HG03442 (cell line): ENCODE measurements around the gene PCCB.
"Not testable (repeated sequence)": the region's sequence is repeated elsewhere in the genome, so short reads cannot be mapped to it uniquely, and the experiment has no call there.

Experiments
- ATAC-seq: cut with Tn5 transposase; IDR thresholded peaks from one replicate; pipeline ENCODE4 v1.9.1; 2021; ENCODE audit warnings: mild to moderate bottlenecking, moderate library complexity; ENCODE audit not compliant: unreplicated experiment

The PCCB gene

DNA sequence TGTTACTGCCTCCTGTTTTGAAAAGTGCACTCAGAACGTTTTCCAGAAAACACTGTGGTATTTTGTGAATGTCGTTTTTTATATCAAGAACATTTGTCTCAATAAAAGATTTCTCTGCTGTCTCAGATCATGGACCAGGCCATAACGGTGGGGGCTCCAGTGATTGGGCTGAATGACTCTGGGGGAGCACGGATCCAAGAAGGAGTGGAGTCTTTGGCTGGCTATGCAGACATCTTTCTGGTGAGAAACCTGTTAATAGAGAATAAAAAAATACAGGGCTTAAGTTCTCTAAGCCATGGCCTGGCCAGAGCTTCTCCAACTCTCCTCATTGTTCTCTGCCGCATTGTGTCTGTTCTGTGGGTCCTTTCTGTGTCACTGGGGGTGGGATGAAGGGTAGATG is 11.7 kb downstream of the PCCB start:
- no peak for ATAC-seq

DNA sequence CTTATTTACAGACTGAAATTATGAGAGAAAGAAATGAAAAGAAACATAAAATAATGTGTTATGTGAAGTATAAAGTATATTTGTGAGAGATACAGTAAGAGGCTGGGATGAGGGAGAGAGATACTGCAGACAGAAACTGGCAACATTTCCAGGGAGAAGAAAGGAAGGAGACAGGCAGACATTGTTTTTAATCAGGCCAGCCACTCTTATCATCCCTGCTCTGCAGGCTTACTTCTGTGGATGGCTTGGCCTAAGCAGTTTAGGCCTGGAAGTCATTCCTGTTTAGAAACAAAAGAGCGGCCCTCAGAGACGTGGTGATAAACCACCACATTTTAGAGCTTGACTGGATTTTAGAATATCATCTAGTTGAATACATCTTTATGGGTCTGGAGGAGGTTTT is 12.4 kb downstream of the PCCB start:
- ATAC-seq: no peak

DNA sequence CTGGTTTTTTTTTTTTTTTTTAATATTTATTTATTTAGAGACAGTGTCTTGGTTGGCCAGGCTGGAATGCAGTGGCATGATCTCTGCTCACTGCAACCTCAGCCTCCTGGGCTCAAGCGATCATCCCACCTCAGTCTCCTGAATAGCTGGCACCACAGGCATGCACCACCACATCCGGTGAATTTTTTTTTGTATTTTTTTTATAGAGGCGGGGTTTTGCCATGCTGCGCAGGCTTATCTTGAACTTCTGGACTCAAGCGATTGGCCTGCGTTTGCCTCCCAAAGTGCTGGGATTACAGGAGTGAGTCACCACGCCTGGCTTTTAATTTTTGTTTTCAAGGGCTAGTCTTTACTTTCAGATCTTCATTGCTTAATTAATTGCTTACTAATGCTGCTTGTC is 13.1 kb downstream of the PCCB start:
- ATAC-seq: no peak

DNA sequence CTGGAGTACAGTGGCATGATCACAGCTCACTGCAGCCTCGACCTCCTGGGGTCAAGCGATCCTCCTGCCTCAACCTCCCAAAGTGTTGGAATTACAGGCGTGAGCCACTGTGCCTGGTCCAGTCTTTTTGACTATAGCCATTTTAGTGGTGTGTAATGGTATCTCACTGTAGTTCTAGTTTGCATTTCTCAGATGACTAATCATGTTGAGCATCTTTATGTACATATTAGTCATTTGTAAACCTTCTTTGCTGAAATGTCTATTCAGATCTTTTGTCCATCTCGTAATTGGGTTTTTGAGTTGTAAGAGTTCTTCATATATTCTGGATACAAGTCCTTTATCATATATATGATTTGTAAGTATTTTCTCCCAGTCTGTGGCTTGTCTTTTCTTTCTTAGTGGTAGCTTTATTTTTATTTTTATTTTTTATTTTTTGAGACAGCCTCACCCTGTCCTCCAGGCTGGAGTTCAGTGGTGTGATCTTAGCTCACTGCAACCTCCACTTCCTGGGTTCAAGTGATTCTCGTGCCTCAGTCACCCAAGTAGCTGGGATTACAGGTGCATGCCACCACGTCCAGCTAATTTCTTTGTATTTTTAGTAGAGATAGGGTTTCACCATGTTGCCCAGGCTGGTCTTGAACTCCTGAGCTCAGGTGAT is 16.5 kb downstream of the PCCB start:
- ATAC-seq: peak; percentile 79

DNA sequence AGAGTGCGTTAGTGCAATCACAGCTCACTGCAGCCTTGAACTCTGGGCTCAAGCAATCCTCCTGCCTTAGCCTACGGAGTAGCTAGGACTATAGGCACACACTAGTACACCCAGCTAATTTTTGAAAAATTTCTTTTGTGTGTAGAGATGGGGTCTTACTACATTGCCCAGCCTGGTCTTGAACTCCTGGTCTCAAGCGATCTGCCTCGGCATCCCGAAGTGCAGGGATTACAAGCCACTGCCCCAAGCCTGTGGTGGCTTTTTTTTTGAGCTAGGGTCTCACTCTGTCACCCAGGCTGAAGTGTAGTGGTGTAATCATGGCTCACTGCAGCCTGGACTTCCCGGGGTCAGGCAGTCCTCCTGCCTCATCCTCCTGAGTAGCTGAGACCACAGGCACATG is 17.1 kb downstream of the PCCB start:
- no peak for ATAC-seq

DNA sequence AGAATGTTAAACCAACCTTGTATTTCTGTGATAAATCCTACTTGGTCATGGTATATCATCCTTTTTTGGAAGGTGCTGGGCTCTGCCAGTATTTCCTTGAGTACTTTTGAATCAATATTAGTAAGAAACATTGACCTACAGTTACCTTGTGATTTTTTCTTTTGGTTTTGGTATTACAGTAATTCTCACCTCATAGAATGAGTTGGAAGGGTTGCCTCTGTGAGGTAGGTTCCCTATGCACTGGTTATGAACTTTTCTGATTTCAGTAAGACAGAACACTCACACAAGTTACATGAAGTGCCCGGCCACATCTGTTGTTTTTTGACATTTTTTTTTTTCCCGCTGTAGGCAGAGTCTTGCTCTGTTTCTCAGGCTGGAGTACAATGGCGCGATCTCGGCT is 20.0 kb downstream of the PCCB start:
- peak; percentile 81 for ATAC-seq

DNA sequence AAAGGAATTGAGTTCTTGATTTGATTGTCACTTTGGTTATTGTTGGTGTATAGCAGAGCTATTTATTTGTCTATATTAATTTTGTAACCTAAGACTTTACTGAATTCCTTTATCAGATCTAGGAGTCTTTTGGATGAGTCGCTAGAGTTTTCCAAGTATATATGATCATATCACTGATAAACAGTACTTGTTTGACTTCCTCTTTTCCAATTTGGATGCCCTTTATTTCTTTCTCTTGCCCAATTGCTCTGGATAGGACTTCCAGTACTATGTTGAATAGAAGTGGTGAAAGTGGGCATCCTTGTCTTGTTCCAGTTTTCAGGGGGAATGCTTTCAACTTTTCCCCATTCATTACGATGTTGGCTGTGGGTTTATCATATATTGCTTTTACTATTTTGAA is 21.5 kb downstream of the PCCB start:
- not testable (repeated sequence) for ATAC-seq

DNA sequence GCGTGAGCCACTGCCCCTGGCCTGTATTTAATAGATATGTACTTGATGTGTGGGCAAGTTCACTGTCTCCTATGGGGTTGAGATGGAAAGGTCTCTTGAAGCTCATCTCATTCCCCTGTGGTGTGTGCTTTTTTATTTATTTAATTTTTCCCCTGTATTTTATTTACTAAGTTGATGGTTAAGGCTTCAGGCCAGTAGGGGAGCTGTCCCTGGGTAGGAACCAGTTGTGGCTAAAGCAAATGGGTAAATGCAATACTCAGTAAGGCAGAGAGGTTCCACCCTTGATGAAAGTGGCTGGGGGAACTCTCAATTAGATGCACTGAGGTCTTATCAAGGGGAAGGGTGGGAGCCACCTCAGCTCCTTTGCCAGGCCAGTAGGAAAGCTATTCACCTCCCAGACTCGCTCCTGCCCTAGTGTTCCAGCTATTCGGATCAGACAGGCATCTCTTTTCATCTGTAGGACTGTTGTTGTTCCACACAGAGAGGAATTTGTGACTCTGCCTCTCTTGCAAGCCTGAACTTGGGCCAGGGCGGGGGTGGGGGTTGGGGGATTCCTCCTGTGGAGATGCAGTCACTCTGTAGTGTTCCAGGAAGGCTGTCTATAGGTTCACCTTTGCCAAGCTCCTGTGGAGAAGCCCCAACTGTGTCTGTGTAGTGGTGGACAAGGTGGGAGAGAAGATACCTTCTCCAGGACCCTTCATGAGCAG is 26.1 kb downstream of the PCCB start:
- ATAC-seq: no peak

DNA sequence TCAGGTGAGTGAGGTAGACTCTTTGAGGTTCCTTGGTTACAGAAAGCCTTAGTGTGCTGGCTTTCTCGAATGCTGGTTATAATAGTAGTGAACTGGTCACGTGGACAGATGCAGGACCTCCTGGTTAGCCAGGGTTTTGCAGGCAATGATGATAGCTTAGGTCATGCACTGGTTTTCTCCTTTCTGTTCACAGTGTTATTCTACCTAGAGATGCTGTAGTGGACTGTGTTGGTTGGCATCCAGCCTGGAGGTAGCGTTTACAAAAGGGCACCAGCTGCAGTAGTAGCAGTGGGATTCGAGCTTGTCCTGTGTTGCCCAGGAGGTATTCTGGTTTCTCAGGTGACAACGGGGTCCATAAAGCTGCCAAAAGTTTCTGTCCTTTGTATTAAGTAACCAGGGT is 27.0 kb downstream of the PCCB start:
- ATAC-seq: no peak

DNA sequence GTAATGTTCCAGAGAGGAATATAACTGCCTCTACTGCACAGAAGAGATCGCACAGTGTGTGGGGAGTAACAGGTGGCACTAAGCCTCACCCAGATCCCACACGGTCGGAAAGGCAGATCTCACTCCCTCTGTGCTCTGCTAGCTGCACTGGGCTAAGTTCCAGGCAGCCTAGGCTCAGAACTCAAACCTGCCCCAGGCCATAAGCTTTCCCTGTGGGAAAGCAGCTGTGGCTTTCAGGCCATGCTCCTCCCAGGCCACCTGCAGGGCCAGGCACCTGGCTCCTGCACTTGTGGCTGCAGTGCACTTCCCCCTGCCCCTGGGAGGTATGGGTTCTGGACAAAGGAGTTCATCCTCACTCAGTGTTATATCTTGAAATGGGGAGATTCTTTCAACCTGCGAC is 27.5 kb downstream of the PCCB start:
- no peak for ATAC-seq

DNA sequence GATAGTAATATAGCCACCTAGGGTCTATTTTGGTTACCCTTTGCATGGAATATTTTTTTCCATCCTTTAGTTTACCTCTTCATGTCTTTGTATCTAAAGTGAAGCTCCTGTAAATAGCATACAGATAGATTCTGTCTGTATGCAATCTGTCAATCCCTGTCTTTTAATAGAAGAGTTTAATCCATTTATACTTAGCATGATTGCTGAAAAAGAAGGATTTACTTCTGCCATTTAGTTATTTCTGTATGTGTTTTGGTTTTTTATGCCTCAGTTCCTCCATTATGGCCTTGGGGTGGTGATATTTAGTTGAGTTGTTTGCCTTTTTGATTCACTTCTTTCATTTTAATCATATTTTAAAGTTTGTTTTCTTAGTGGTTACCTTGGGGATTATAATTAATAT is 29.0 kb downstream of the PCCB start:
- ATAC-seq: no peak

DNA sequence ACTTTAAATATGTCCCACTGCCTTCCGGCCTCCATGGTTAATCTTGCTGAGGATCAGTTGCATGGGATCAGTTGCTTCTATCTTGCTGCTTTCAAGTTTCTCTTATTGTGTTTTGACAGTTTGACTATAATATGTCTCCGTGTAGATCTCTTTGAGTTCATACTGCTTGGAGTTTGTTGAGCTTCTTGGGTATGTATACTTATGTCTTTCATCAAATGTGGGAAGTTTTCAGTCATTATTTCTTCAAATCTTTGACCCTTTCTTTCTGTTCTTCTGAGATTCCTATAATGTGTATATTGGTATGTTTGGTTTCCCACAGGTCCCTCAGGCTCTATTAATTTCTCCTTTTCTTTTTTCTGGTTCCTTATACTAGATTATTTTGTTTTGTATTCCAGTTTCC is 30.8 kb downstream of the PCCB start:
- ATAC-seq: no peak

DNA sequence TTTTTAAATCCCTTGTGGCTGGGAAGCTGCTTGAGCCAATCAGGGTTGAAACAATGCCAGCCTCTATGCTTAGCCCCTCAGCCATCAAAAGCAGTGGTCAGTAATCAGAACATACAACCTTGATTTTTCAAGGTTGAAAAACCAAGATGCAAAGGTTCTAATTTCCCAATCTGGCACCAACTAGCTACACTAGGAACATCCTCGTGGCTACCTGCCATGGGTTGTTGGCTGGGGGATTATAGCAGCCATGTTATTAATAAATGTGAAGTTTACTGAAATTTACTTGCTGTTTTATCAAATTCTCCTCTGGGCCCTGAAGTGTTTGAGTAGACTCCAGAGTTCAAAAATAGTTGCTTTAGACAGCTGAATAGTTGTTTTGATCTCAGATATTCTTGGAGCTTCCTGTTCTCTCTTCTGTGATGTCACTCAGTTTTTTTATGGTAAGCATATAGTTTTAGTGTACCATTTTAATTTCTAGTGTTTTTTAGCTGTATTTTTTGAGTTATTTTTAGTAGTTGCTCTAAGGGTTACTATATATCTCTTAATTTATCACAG is 31.9 kb downstream of the PCCB start:
- no peak for ATAC-seq

DNA sequence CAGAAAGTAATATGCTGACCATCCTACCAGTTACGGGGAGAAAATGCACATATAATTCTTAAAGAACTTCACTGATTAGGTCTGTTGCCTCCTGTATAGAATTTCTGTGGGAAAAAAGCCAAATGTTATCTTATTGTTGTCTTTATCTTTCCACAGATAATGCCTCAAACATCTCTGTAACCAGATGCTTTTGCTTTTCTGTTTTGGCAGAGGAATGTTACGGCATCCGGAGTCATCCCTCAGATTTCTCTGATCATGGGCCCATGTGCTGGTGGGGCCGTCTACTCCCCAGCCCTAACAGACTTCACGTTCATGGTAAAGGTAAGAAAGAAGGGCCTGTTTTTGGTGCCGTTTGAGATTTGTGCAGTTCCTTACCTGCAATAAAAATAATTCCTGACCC is 33.5 kb downstream of the PCCB start:
- ATAC-seq: no peak

DNA sequence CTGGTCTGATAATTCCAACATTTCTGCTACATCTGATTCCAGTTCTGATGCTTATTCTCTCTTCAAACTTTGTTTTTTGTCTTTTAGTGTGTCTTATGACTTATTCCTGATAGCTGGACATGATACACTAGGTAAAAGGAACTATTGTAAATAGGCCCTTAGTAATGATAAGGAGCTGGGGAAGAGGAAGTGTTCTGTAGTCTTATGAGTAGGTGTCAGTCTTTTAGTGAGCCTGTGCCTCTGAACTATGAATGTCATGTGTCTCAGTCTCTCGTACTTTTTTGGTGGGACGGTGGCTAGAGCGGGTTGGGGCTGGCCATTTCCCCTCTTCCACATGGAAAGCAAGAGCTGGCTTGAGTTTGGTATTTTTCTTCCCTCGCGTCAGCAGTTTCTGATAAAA is 41.2 kb downstream of the PCCB start:
- ATAC-seq: no peak

DNA sequence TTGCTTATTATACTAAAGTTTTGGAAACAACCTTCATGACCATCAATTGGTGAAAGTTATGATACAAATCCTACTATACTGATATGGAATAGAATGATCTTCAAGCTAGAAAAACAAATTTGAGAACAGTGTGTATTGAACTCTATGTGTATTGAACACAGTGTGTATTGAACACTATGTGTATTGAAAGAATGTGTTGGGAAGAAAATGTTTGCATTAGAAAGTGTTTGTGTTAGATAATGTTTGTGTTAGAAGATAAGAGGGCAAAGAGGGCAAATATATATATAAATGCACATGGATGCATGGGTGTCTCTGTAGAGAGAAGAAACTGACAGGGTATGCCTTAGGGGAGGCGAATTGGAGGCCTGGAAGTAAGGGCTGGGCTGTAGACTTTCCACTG is 42.4 kb downstream of the PCCB start:
- no peak for ATAC-seq

DNA sequence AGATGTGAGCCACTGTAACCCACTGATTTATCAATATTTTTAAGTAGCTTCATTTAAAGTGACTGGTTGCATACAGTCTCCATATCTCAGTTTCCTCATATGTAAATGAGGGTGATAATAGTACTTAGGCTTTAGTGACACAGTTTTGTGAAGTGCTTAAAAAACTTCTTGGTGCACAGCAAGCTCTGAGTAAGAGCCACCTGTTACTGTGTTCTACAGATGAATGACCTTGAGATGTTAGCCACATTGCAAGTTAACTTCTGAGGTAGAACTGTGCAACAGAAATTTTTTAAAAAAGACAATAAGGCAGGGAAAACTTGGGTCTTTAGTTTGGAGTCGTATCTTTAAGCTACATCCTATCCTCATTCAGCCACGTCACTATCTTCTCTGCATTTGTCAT is 43.1 kb downstream of the PCCB start:
- no peak for ATAC-seq

DNA sequence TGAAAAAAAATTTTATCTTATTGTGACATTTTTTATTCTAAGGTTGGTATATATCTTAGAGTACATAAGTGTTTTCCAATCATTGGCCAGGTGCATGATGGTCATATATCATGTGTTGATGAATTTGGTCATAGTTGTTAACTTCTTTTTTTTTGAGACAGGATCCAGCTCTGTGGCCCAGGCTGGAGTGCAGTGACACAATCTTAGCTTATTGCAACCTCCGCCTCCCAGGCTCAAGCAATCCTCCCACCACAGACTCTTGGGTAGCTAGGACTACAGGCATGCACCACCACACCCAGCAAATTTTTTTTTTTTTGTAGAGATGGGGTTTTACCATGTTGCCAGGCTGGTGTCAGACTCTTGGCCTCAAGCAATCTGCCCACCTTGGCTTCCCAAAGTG is 44.0 kb downstream of the PCCB start:
- ATAC-seq: no peak

DNA sequence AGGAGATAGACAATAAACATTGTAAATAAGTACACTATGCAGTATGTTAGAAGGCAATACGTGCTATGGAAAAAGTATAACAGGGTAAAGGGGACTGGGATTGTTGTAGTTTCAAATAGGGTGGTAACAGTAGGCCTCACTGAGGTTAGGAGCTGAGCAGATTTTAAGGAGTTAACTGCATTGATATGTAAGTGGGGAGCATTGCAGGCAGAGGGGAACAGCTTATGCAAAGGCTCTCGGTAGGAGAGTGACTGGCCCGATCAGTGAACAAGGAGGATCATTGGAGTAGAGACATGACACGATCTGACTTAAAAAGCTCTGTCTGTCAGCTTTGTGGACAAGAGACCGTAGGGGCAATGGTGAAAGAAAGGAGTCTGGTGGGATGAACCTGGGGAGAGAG is 46.8 kb downstream of the PCCB start:
- no peak for ATAC-seq

DNA sequence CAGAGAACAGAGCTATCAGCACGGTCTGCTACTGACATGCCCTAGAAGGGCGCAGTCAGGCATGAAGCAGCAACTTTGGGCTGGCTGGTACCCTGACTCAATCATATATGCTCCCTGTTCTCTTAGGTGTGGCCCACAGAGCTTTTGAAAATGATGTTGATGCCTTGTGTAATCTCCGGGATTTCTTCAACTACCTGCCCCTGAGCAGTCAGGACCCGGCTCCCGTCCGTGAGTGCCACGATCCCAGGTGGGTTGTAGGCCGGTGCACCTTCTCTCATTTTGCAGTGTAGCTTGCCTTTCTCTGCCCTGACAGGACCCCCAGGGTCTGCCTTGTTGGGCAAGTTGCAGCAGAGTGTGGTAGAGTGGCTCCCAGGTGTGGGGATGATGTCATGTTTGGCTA is 47.7 kb downstream of the PCCB start:
- no peak for ATAC-seq

DNA sequence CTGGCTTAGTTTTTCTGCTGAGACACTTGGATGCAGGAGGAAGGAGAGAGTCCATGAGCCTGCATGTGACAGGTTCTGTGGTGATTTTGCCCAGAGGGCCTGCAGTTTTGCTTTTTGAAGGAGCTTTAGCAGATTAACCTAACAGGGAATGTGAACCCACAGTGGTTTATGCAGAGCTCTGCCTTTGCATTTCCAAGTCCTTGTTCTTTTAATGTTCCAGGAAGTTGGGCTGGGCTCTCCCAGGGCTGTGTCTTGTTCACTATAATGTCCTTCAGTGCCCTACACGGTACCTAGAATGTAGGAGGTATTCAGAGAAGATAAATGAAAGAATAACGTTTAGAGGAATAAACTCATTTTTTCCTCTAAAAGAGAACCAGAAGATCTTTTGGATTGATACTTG is 50.3 kb downstream of the PCCB start:
- ATAC-seq: no peak

DNA sequence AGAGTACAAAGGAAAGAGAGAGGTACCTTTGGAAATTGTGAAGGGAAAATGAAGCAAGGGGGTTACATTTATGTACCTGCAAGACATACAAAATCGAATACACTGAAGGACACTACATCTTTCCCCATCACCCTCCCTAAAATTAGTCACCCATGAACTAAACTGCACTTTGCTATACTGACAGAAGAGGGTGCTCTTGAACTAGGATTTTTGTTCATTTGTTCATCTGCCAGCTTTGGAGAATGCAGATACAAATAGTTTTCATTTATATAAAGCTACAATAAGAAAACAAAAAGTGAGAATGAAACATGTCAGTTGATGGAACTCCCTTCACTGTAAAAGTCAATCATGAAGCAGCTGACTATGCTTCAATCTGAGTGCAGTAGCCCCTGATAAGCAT is 55.7 kb downstream of the PCCB start:
- no peak for ATAC-seq

DNA sequence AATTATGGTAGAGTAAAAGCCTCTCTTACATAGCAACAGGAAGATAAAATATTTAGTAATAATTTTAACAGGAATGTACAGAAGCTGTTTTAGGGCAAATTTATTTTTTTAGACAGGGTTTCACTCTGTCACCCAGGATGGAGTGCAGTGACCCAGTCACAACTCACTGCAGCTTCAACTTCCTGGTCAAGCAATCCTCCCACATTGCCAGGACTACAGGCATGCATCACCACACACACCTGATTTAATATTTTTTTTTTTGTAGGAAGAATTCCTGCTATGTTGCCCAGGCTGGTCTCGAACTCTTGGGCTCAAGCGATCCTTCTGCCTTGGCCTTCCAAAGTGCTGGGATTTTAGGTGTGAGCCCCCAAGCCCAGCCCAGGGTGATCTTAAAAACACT is 61.1 kb downstream of the PCCB start:
- no peak for ATAC-seq
